CD4-positive, alpha-beta T cell (primary cell): ENCODE measurements around the gene NOL6. TPM values are rescaled to one million over a fixed set of nuclear protein-coding genes. Genes with fewer than 3 reads are reported as not detected.
"Not testable (repeated sequence)": the region's sequence is repeated elsewhere in the genome, so short reads cannot be mapped to it uniquely, and the experiment has no call there.

Source experiments
- ATAC-seq: fragments of 200-7000 bp; cut with Tn5 transposase; one replicate; pipeline ENCODE4 v1.10.0; 2022; ENCODE audit warnings: mild to moderate bottlenecking; ENCODE audit not compliant: poor library complexity
- CTCF ChIA-PET: fragments of 350-600 bp; sonication (Branson Sonifier 250); formaldehyde crosslinking; loops from one replicate; lab custom pipeline; 2021; ENCODE audit warnings: antibody characterized with exemption, inconsistent platforms; lab: Charles Lee
- POLR2A ChIA-PET: fragments of 350-600 bp; sonication (Branson Sonifier 250); formaldehyde crosslinking; loops from one replicate; lab custom pipeline; 2021; ENCODE audit warnings: antibody characterized with exemption, inconsistent platforms; lab: Charles Lee
- DNase-seq, 14 experiments: peaks; one replicate each; pipeline ENCODE4 v3.0.0-alpha.2; 2013 to 2020; ENCODE audit warnings: mixed read lengths in 2 of 14
- H3K27ac ChIP-seq, 2 donors: one replicate each; pipeline versions ENCODE4 v1.5.1 to v1.7.0; 2013; ENCODE audit warnings: low read length in 2 of 2, low read depth in 1 of 2, mild to moderate bottlenecking in 1 of 2
- H3K27me3 ChIP-seq, 2 experiments: 1 replicate in 1 of 2; 2 replicates in 1 of 2; pipeline versions ENCODE4 v1.6.1 to v1.7.0; 2013; ENCODE audit warnings: low read length in 2 of 2, control low read depth in 1 of 2, mild to moderate bottlenecking in 1 of 2, moderate library complexity in 1 of 2; ENCODE audit not compliant: insufficient read depth in 2 of 2, control insufficient read depth in 1 of 2
- H3K36me3 ChIP-seq: one replicate; pipeline ENCODE4 v1.6.1; 2013; ENCODE audit warnings: low read length, control low read depth; ENCODE audit not compliant: insufficient read depth
- H3K4me1 ChIP-seq: one replicate; pipeline ENCODE4 v1.6.1; 2013; ENCODE audit warnings: low read length, control low read depth; ENCODE audit not compliant: insufficient read depth
- H3K4me3 ChIP-seq: one replicate; pipeline ENCODE4 v1.5.1; 2013; ENCODE audit warnings: mild to moderate bottlenecking, low read length, moderate library complexity
- H3K9me3 ChIP-seq, 2 experiments: 1 replicate in 1 of 2; 2 replicates in 1 of 2; pipeline versions ENCODE4 v1.6.1 to v1.7.0; 2013; ENCODE audit warnings: low read length in 2 of 2, mild to moderate bottlenecking in 2 of 2, control low read depth in 1 of 2, moderate library complexity in 1 of 2; ENCODE audit not compliant: control insufficient read depth in 1 of 2, insufficient read depth in 1 of 2
- H3K27ac Mint-ChIP-seq: one replicate; pipeline ENCODE4 v1.8.0; 2020; ENCODE audit warnings: mixed read lengths
- H3K27me3 Mint-ChIP-seq: one replicate; pipeline ENCODE4 v1.8.0; 2021; ENCODE audit warnings: mixed read lengths
- H3K36me3 Mint-ChIP-seq: one replicate; pipeline ENCODE4 v1.8.0; 2021; ENCODE audit warnings: low read depth, mixed read lengths
- H3K4me1 Mint-ChIP-seq: one replicate; pipeline ENCODE4 v1.8.0; 2021; ENCODE audit warnings: low read depth, mixed read lengths
- H3K4me3 Mint-ChIP-seq: one replicate; pipeline ENCODE4 v1.8.0; 2020; ENCODE audit warnings: mild to moderate bottlenecking, mixed read lengths
- H3K9me3 Mint-ChIP-seq: one replicate; pipeline ENCODE4 v1.8.0; 2020; ENCODE audit warnings: mixed read lengths
- CTCF ChIP-seq: fragments of 200-600 bp; IDR thresholded peaks from one replicate; pipeline ENCODE4 v1.8.0; 2022; ENCODE audit warnings: antibody characterized with exemption, mild to moderate bottlenecking
- intact Hi-C, 2 experiments: fragments of 100-400 bp; cut with DNase I in 1 of 2; cut with micrococcal nuclease in 1 of 2; formaldehyde crosslinking; loops; one replicate each; pipeline versions ENCODE4 v1.15.1 to v1.9.0; 2023 to 2025; cut with DNase I, micrococcal nuclease
- total RNA-seq, 174 experiments: library from RNA in 2 of 174; stranded (reverse) in 2 of 174; gene quantifications; one replicate each; pipeline ENCODE4 v1.2.3 and lab custom pipeline; 2021 to 2026

Gene NOL6
- total RNA-seq, 2 experiments from 2014 or later: 30.5 to 30.6 TPM

- Histone ChIP-seq H3K36me3 (no peaks in the 10 kb centered on the region), H3K4me3 (peak overlapping the region; percentile 72), H3K27ac (no peak overlapping the region), H3K4me1 (no peaks in the 10 kb centered on the region), H3K9me3 (peaks cover 0 to 4% of the 10 kb centered on the region in 2 experiments), H3K27me3 (peaks cover 3 to 4% of the 10 kb centered on the region in 2 experiments)
- intact Hi-C loops: no loop called here
- no peaks in the 10 kb centered on the region for H3K27me3 Mint-ChIP-seq
- ChIA-PET CTCF (interaction anchor here (1.0 kb wide), 1 partner anchor 14 kb away, joined by 4 read pairs; the partner anchor contains the start of gene ANKRD18B), POLR2A (interaction anchor here (0.8 to 1.3 kb wide), 3 partner anchors 37 to 220 kb away, joined by 3 read pairs; partner anchors contain the start of genes NFX1 and NOL6)
- H3K4me3 Mint-ChIP-seq: peak overlapping the region; percentile 91
- TF ChIP-seq CTCF: no peak
- DNase-seq (peak in 11 of 14 experiments; percentile 1 to 55 (median 18)), ATAC-seq (peak; percentile 74)
- peaks cover 4% of the 10 kb centered on the region for H3K9me3 Mint-ChIP-seq
- H3K36me3 Mint-ChIP-seq: peaks cover 4% of the 10 kb centered on the region
- H3K27ac Mint-ChIP-seq: peak overlapping the region; percentile 71
- H3K4me1 Mint-ChIP-seq: no peaks in the 10 kb centered on the region
Observed at GRCh38 chr9:33510262-33511183, 36.8 kb upstream of the NOL6 start.

- Histone ChIP-seq H3K27me3 (peaks cover 3 to 4% of the 10 kb centered on the region in 2 experiments), H3K9me3 (no peaks in the 10 kb centered on the region), H3K4me1 (no peaks in the 10 kb centered on the region), H3K27ac (no peak overlapping the region), H3K36me3 (no peaks in the 10 kb centered on the region), H3K4me3 (no peak overlapping the region)
- H3K36me3 Mint-ChIP-seq: peaks cover 4% of the 10 kb centered on the region
- no peak for DNase-seq
- H3K4me1 Mint-ChIP-seq: no peaks in the 10 kb centered on the region
- no peaks in the 10 kb centered on the region for H3K27me3 Mint-ChIP-seq
- no peak for TF ChIP-seq CTCF
- intact Hi-C loops: no loop called here
- H3K27ac Mint-ChIP-seq: no peak overlapping the region
- no peak overlapping the region for H3K4me3 Mint-ChIP-seq
- POLR2A ChIA-PET: no interaction called here
- H3K9me3 Mint-ChIP-seq: no peaks in the 10 kb centered on the region
- no peak for ATAC-seq
- CTCF ChIA-PET: no interaction called here
Observed at GRCh38 chr9:33506626-33507370, 33.1 kb upstream of the NOL6 start.

- peak; percentile 42 for TF ChIP-seq CTCF
- ChIA-PET CTCF (no interaction called here), POLR2A (no interaction called here)
- Mint-ChIP-seq H3K36me3 (no peaks in the 10 kb centered on the region), H3K4me1 (no peaks in the 10 kb centered on the region), H3K4me3 (no peak overlapping the region), H3K27me3 (no peaks in the 10 kb centered on the region), H3K27ac (no peak overlapping the region), H3K9me3 (no peaks in the 10 kb centered on the region)
- ATAC-seq (no peak), DNase-seq (peak in 2 of 14 experiments; percentile 15 to 21)
- no peaks in the 10 kb centered on the region for H3K27me3 ChIP-seq
- intact Hi-C loops: no loop called here
- no peaks in the 10 kb centered on the region for H3K4me1 ChIP-seq
- H3K4me3 ChIP-seq: no peak overlapping the region
- no peaks in the 10 kb centered on the region for H3K36me3 ChIP-seq
- no peaks in the 10 kb centered on the region for H3K9me3 ChIP-seq
- H3K27ac ChIP-seq: no peak overlapping the region
Observed at GRCh38 chr9:33498387-33498786, 24.7 kb upstream of the NOL6 start.

- CTCF ChIA-PET, H3K4me1 ChIP-seq, intact Hi-C loops, H3K36me3 Mint-ChIP-seq, H3K9me3 ChIP-seq, H3K27ac Mint-ChIP-seq, H3K4me3 Mint-ChIP-seq, H3K27ac ChIP-seq, ATAC-seq, H3K4me1 Mint-ChIP-seq, H3K36me3 ChIP-seq, H3K4me3 ChIP-seq, DNase-seq, H3K9me3 Mint-ChIP-seq, POLR2A ChIA-PET, H3K27me3 Mint-ChIP-seq, H3K27me3 ChIP-seq: not testable (repeated sequence)
Observed at GRCh38 chr9:33493819-33494218, 20.1 kb upstream of the NOL6 start.
